Hepatocyte (in vitro differentiated cells): Measurements from ENCODE around the gene TNS3. TPM values are rescaled to one million over a fixed set of nuclear protein-coding genes. Genes with fewer than 3 reads are reported as not detected.

ENCODE experiments used
- DNase-seq: peaks from one replicate; pipeline ENCODE4 v3.0.0-alpha.2; 2016; ENCODE audit warnings: low spot score
- H2AFZ ChIP-seq: fragments of 200-600 bp; sonication (generic); 2 replicates; pipeline ENCODE4 v1.6.0; 2016; ENCODE audit warnings: antibody characterized with exemption, mild to moderate bottlenecking
- H3K27ac ChIP-seq: fragments of 200-600 bp; sonication (generic); 2 replicates; pipeline ENCODE4 v1.5.1; 2016; ENCODE audit warnings: mild to moderate bottlenecking
- H3K27me3 ChIP-seq: fragments of 200-600 bp; sonication (generic); 2 replicates; pipeline ENCODE4 v1.6.1; 2016
- H3K36me3 ChIP-seq: fragments of 200-600 bp; sonication (generic); replicated peaks from 2 replicates; pipeline ENCODE4 v1.5.1; 2016; ENCODE audit warnings: low read depth; ENCODE audit not compliant: insufficient read depth
- H3K4me1 ChIP-seq: fragments of 200-600 bp; sonication (generic); 2 replicates; pipeline ENCODE4 v1.5.1; 2016; ENCODE audit warnings: mild to moderate bottlenecking, moderate library complexity; ENCODE audit not compliant: insufficient read depth
- H3K4me2 ChIP-seq: fragments of 200-600 bp; sonication (generic); 2 replicates; pipeline ENCODE4 v1.6.0; 2016
- H3K4me3 ChIP-seq: fragments of 200-600 bp; sonication (generic); 2 replicates; pipeline ENCODE4 v1.5.1; 2016; ENCODE audit warnings: mild to moderate bottlenecking
- H3K79me2 ChIP-seq: fragments of 200-600 bp; sonication (generic); 2 replicates; pipeline ENCODE4 v1.6.0; 2017; ENCODE audit warnings: mild to moderate bottlenecking
- H3K9me2 ChIP-seq: fragments of 200-600 bp; sonication (generic); replicated peaks from 2 replicates; pipeline ENCODE4 v1.6.0; 2017; ENCODE audit warnings: mild to moderate bottlenecking; ENCODE audit not compliant: insufficient read depth
- H3K9me3 ChIP-seq: fragments of 200-600 bp; sonication (generic); 2 replicates; pipeline ENCODE4 v1.5.1; 2016; ENCODE audit warnings: low read depth, mild to moderate bottlenecking
- H4K20me1 ChIP-seq: fragments of 200-600 bp; sonication (generic); 2 replicates; pipeline ENCODE4 v1.6.0; 2016; ENCODE audit warnings: mild to moderate bottlenecking; ENCODE audit not compliant: insufficient read depth, poor library complexity, severe bottlenecking
- CTCF ChIP-seq: fragments of 200-600 bp; sonication (generic); IDR thresholded peaks from 2 replicates; pipeline ENCODE4 v1.5.1; 2016; ENCODE audit warnings: antibody characterized with exemption, mild to moderate bottlenecking; ENCODE audit not compliant: poor library complexity
- EZH2 ChIP-seq: fragments of 200-600 bp; sonication (generic); IDR thresholded peaks from 2 replicates; pipeline ENCODE4 v1.6.1; 2016; ENCODE audit warnings: antibody characterized with exemption, mild to moderate bottlenecking, borderline replicate concordance
- EZH2phosphoT487 ChIP-seq: fragments of 200-600 bp; sonication (generic); IDR thresholded peaks from one replicate; pipeline ENCODE4 v1.6.1; 2018; ENCODE audit warnings: antibody characterized with exemption, mild to moderate bottlenecking, low read depth, moderate library complexity; ENCODE audit not compliant: unreplicated experiment, severe bottlenecking
- WGBS: methylation state at CpG from one replicate; pipeline ENCODE4 v1.1.6; 2016; ENCODE audit warnings: low lambda C conversion rate; ENCODE audit errors: missing lambda C conversion rate; 5-methylcytosine and 5-hydroxymethylcytosine counted together
- polyA plus RNA-seq: library from polyadenylated mRNA; unstranded; fragments of >200 nt; fragmentation: Nextera tagmentation; extraction: Ambion mirVana; gene quantifications from 2 replicates; pipeline ENCODE4 v1.2.1, GENCODE V29; 2016
- total RNA-seq: library from RNA; depleted of rRNA; stranded (reverse); fragments of >200 nt; gene quantifications from 2 replicates; pipeline ENCODE4 v1.2.3, GENCODE V29; 2014

The TNS3 gene
- total and polyA plus RNA-seq, 2 experiments from 2014 or later = 30.0 to 73.3 TPM

- H3K27ac ChIP-seq = no peak overlapping the region
- DNase-seq = no peak
- no peaks in the 10 kb centered on the region for H3K36me3 ChIP-seq
- H4K20me1 ChIP-seq = no peaks in the 10 kb centered on the region
- H3K4me3 ChIP-seq = no peak overlapping the region
- H2AFZ ChIP-seq = no peak overlapping the region
- H3K9me2 ChIP-seq = no peaks in the 10 kb centered on the region
- peaks cover 34% of the 10 kb centered on the region for H3K79me2 ChIP-seq
- no peaks in the 10 kb centered on the region for H3K27me3 ChIP-seq
- H3K9me3 ChIP-seq = no peaks in the 10 kb centered on the region
- H3K4me1 ChIP-seq = peaks cover 8% of the 10 kb centered on the region
- no peak for TF ChIP-seq CTCF
- no peak for TF ChIP-seq EZH2phosphoT487
- no peak for TF ChIP-seq EZH2
- no peak overlapping the region for H3K4me2 ChIP-seq
- 84% methylated on average over 8 of the region's 8 CpGs for WGBS
These were observed 267.7 kb downstream of the TNS3 start for GRCh38 chr7:47314248-47314647.

GRCh38 chr7:47313564-47313963 lies 268.3 kb downstream of the TNS3 start:
- no peaks in the 10 kb centered on the region for H4K20me1 ChIP-seq
- 30% methylated on average over 4 of the region's 4 CpGs for WGBS
- TF ChIP-seq EZH2 (no peak), CTCF (no peak), EZH2phosphoT487 (no peak)
- H3K4me3 ChIP-seq = no peak overlapping the region
- H3K9me2 ChIP-seq = no peaks in the 10 kb centered on the region
- no peaks in the 10 kb centered on the region for H3K36me3 ChIP-seq
- H3K27ac ChIP-seq = no peak overlapping the region
- H3K27me3 ChIP-seq = no peaks in the 10 kb centered on the region
- no peaks in the 10 kb centered on the region for H3K9me3 ChIP-seq
- peaks cover 35% of the 10 kb centered on the region for H3K79me2 ChIP-seq
- H3K4me1 ChIP-seq = peaks cover 8% of the 10 kb centered on the region
- DNase-seq = no peak
- no peak overlapping the region for H3K4me2 ChIP-seq
- no peak overlapping the region for H2AFZ ChIP-seq

- no peak overlapping the region for H2AFZ ChIP-seq
- no peak for DNase-seq
- no peaks in the 10 kb centered on the region for H3K27me3 ChIP-seq
- TF ChIP-seq EZH2 = no peak
- no peak for TF ChIP-seq CTCF
- no peak for TF ChIP-seq EZH2phosphoT487
- H3K4me2 ChIP-seq = no peak overlapping the region
- peaks cover 35% of the 10 kb centered on the region for H3K79me2 ChIP-seq
- H4K20me1 ChIP-seq = no peaks in the 10 kb centered on the region
- no peaks in the 10 kb centered on the region for H3K36me3 ChIP-seq
- peaks cover 8% of the 10 kb centered on the region for H3K4me1 ChIP-seq
- no peak overlapping the region for H3K27ac ChIP-seq
- H3K4me3 ChIP-seq = no peak overlapping the region
- no peaks in the 10 kb centered on the region for H3K9me3 ChIP-seq
- WGBS = 98% methylated on average over 4 of the region's 4 CpGs
- no peaks in the 10 kb centered on the region for H3K9me2 ChIP-seq
These were observed 270.0 kb downstream of the TNS3 start for GRCh38 chr7:47311891-47312290.

GRCh38 chr7:47310020-47310419 lies 271.9 kb downstream of the TNS3 start:
- 69% methylated on average over 2 of the region's 2 CpGs for WGBS
- no peak overlapping the region for H2AFZ ChIP-seq
- DNase-seq = no peak
- no peak overlapping the region for H3K4me2 ChIP-seq
- H3K4me1 ChIP-seq = peaks cover 2% of the 10 kb centered on the region
- no peaks in the 10 kb centered on the region for H3K9me3 ChIP-seq
- no peak overlapping the region for H3K27ac ChIP-seq
- H3K27me3 ChIP-seq = no peaks in the 10 kb centered on the region
- H3K4me3 ChIP-seq = no peak overlapping the region
- no peaks in the 10 kb centered on the region for H3K36me3 ChIP-seq
- H3K79me2 ChIP-seq = peaks cover 27% of the 10 kb centered on the region
- H4K20me1 ChIP-seq = peaks cover 7% of the 10 kb centered on the region
- no peaks in the 10 kb centered on the region for H3K9me2 ChIP-seq
- TF ChIP-seq EZH2 = no peak
- no peak for TF ChIP-seq EZH2phosphoT487
- no peak for TF ChIP-seq CTCF
